ENCODE results near the gene HDGFL2.
A peak's percentile ranks its signal among the peaks of the same experiment; 100 is the strongest.

HDGFL2 gene

GRCh38 chr19:4472174-4472974 lies at the start of gene HDGFL2:
Gene HDGFL2, plus strand, starts transcription at chr19:4472297. Its CDS starts 54 bp downstream, at chr19:4472351.
- Histone ChIP-seq H3K4me3 (IDR thresholded peaks at IDR 0.05; ENCODE audit: insufficient read depth, low read depth, low read length) (no peak within 1 kb of the TSS), H3K27me3 (ENCODE audit: insufficient read depth, low read depth) (no peaks in the 10 kb centered on the region), H2AFZ (ENCODE audit: low read depth) (peak within 1 kb of the TSS; percentile 78), H3K9ac (peak within 1 kb of the TSS; percentile 68), H4K20me1 (ENCODE audit: insufficient read depth) (no peaks in the 10 kb centered on the region), H3K4me1 (ENCODE audit: low read depth, poor library complexity, severe bottlenecking) (peaks cover 4% of the 10 kb centered on the region), H3K79me2 (ENCODE audit: insufficient read depth, low read depth) (peaks cover 10% of the 10 kb centered on the region), H3K4me2 (peak within 1 kb of the TSS; percentile 71), H3K36me3 (ENCODE audit: insufficient read depth) (no peaks in the 10 kb centered on the region), H3K27ac (peak within 1 kb of the TSS; percentile 81)
- no peak for TF ChIP-seq CTCF (conservative IDR thresholded peaks at IDR 0.05; ENCODE audit: low read depth, low read length)

- H2AFZ ChIP-seq (ENCODE audit: low read depth) = no peak overlapping the region
- no peak overlapping the region for H3K27ac ChIP-seq
- peaks cover 5% of the 10 kb centered on the region; the same call in 1 of the 2 replicates for H3K36me3 ChIP-seq (ENCODE audit: insufficient read depth)
- H3K79me2 ChIP-seq (ENCODE audit: insufficient read depth, low read depth) = no peaks in the 10 kb centered on the region
- H4K20me1 ChIP-seq (ENCODE audit: insufficient read depth) = no peaks in the 10 kb centered on the region
- TF ChIP-seq CTCF (conservative IDR thresholded peaks at IDR 0.05; ENCODE audit: low read depth, low read length) = no peak
- H3K9ac ChIP-seq = no peak overlapping the region
- no peak overlapping the region for H3K4me3 ChIP-seq (IDR thresholded peaks at IDR 0.05; ENCODE audit: insufficient read depth, low read depth, low read length)
- no peak overlapping the region for H3K4me2 ChIP-seq
- H3K27me3 ChIP-seq (ENCODE audit: insufficient read depth, low read depth) = no peaks in the 10 kb centered on the region
- peaks cover 13% of the 10 kb centered on the region for H3K4me1 ChIP-seq (ENCODE audit: low read depth, poor library complexity, severe bottlenecking)
Observed at GRCh38 chr19:4423416-4424126, 48.5 kb upstream of the HDGFL2 start.

GRCh38 chr19:4425537-4425936 lies 46.6 kb upstream of the HDGFL2 start:
- H3K4me3 ChIP-seq (IDR thresholded peaks at IDR 0.05; ENCODE audit: insufficient read depth, low read depth, low read length) = no peak overlapping the region
- no peaks in the 10 kb centered on the region for H3K27me3 ChIP-seq (ENCODE audit: insufficient read depth, low read depth)
- no peak overlapping the region for H3K27ac ChIP-seq
- H3K36me3 ChIP-seq (ENCODE audit: insufficient read depth) = peaks cover 7% of the 10 kb centered on the region; the same call in 1 of the 2 replicates
- H3K9ac ChIP-seq = no peak overlapping the region
- H4K20me1 ChIP-seq (ENCODE audit: insufficient read depth) = no peaks in the 10 kb centered on the region
- TF ChIP-seq CTCF (conservative IDR thresholded peaks at IDR 0.05; ENCODE audit: low read depth, low read length) = no peak
- peaks cover 13% of the 10 kb centered on the region for H3K4me1 ChIP-seq (ENCODE audit: low read depth, poor library complexity, severe bottlenecking)
- no peak overlapping the region for H3K4me2 ChIP-seq
- no peak overlapping the region for H2AFZ ChIP-seq (ENCODE audit: low read depth)
- H3K79me2 ChIP-seq (ENCODE audit: insufficient read depth, low read depth) = no peaks in the 10 kb centered on the region

- peaks cover 5% of the 10 kb centered on the region for H3K4me1 ChIP-seq (ENCODE audit: low read depth, poor library complexity, severe bottlenecking)
- H3K27ac ChIP-seq = no peak overlapping the region
- H3K27me3 ChIP-seq (ENCODE audit: insufficient read depth, low read depth) = no peaks in the 10 kb centered on the region
- peaks cover 7% of the 10 kb centered on the region; the same call in 1 of the 2 replicates for H3K36me3 ChIP-seq (ENCODE audit: insufficient read depth)
- H4K20me1 ChIP-seq (ENCODE audit: insufficient read depth) = no peaks in the 10 kb centered on the region
- no peak for TF ChIP-seq CTCF (conservative IDR thresholded peaks at IDR 0.05; ENCODE audit: low read depth, low read length)
- H3K4me3 ChIP-seq (IDR thresholded peaks at IDR 0.05; ENCODE audit: insufficient read depth, low read depth, low read length) = no peak overlapping the region
- no peaks in the 10 kb centered on the region for H3K79me2 ChIP-seq (ENCODE audit: insufficient read depth, low read depth)
- no peak overlapping the region for H3K9ac ChIP-seq
- no peak overlapping the region for H2AFZ ChIP-seq (ENCODE audit: low read depth)
- no peak overlapping the region for H3K4me2 ChIP-seq
Observed at GRCh38 chr19:4428326-4428975, 43.6 kb upstream of the HDGFL2 start.
